HG03439 (cell line): ENCODE data around the gene MT4.

Experiments used
- ATAC-seq: cut with Tn5 transposase; IDR thresholded peaks from one replicate; pipeline ENCODE4 v1.9.1; 2021; ENCODE audit warnings: mild to moderate bottlenecking, moderate library complexity; ENCODE audit not compliant: unreplicated experiment

MT4 gene

GRCh38 chr16:56564793-56565477 is at the start of gene MT4:
MT4 (plus strand) TSS chr16:56565073; CDS start chr16:56565129, 56 bp downstream.
- ATAC-seq: no peak

GRCh38 chr16:56515665-56516064 is 49.2 kb upstream of the MT4 start:
- no peak for ATAC-seq

GRCh38 chr16:56517206-56517605 is 47.7 kb upstream of the MT4 start:
- ATAC-seq: no peak

- no peak for ATAC-seq
These were observed 46.4 kb upstream of the MT4 start for GRCh38 chr16:56518425-56518824.

GRCh38 chr16:56519459-56520250 is 45.2 kb upstream of the MT4 start, which contains the start of gene BBS2:
BBS2 (minus strand) TSS chr16:56520024; CDS start chr16:56519862, 162 bp downstream.
- ATAC-seq: peak; percentile 86

- no peak for ATAC-seq
These were observed 44.7 kb upstream of the MT4 start for GRCh38 chr16:56520251-56520577.

- ATAC-seq: no peak
These were observed 39.6 kb upstream of the MT4 start for GRCh38 chr16:56525236-56525635.

GRCh38 chr16:56530872-56531271 is 34.0 kb upstream of the MT4 start:
- no peak for ATAC-seq

GRCh38 chr16:56532714-56533113 is 32.2 kb upstream of the MT4 start:
- ATAC-seq: no peak

GRCh38 chr16:56534847-56535383 is 30.0 kb upstream of the MT4 start:
- no peak for ATAC-seq

GRCh38 chr16:56538331-56538730 is 26.5 kb upstream of the MT4 start:
- ATAC-seq: no peak

- no peak for ATAC-seq
These were observed 25.2 kb upstream of the MT4 start for GRCh38 chr16:56539656-56540055.

GRCh38 chr16:56542039-56542438 is 22.8 kb upstream of the MT4 start:
- no peak for ATAC-seq

GRCh38 chr16:56547120-56547948 is 17.5 kb upstream of the MT4 start:
- ATAC-seq: no peak

- ATAC-seq: no peak
These were observed 16.8 kb upstream of the MT4 start for GRCh38 chr16:56547949-56548567.

- no peak for ATAC-seq
These were observed 15.7 kb upstream of the MT4 start for GRCh38 chr16:56549161-56549560.

GRCh38 chr16:56549744-56550385 is 15.0 kb upstream of the MT4 start:
- no peak for ATAC-seq

- no peak for ATAC-seq
These were observed 12.8 kb upstream of the MT4 start for GRCh38 chr16:56551796-56552738.

- no peak for ATAC-seq
These were observed 10.4 kb upstream of the MT4 start for GRCh38 chr16:56554441-56554840.
